ENCODE measurements around the gene BRI3. TPM values are rescaled to one million over a fixed set of nuclear protein-coding genes. Genes with fewer than 3 reads are reported as not detected.

The BRI3 gene
- total RNA-seq, 6 experiments from 2014 or later, result 34.7 to 160 (median 137) TPM

DNA sequence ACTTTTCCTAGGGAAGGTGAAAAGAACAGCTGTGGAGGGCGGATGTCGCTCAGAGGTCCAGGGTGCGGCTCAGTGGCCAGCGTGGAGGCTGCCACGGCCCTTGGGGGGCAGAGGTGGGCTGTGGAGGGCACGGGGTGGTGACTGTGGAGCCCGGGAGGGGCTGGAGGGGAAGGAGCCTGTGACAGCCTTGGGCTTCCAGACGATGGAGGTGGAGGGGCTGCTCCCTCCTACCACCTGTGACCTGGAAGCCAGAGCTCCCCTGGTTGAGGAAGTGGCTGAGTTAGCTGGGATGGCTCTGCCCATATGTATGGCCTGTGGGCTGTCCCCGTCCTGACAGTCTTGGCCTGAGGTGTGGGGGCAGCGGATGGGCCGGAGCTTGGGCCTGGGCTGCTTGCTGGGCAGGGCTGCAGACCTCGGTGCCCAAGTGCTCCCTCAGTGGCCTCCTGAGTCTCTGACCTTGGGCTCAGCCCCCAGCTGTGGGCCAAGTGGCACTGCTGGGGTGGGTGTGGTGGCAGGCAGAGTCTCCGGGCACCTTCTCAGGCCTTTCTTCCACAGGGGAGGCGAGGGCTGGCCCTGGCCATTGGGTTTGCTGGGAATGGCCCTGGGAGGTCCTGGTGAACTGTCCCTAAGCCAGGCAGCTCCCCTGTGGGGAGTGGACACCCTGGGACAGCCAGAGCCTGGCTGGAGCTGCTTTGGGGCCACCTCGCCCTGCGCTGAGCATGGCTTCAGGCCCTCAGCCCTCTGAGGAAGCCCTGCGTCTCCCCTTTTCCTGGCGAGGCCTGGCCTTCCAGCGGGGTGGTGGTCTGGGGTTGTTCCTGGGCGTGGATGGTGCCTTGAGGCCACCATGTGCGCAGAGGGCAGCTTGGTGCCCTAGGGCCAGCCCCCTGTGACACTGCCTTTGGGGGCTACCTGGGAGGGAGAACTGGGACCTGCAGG is 3.9 kb downstream of the BRI3 start:
- Histone ChIP-seq H3K27me3 (no peaks in the 10 kb centered on the region), H3K9me3 (no peaks in the 10 kb centered on the region), H3K27ac (peak overlapping the region; percentile 95 to 98 (median 98)), H3K36me3 (peaks cover 0 to 5% (median 0%) of the 10 kb centered on the region in 4 donors), H3K4me3 (peak overlapping the region; percentile 63 to 90 (median 82)), H3K4me1 (peaks cover 0 to 54% (median 18%) of the 10 kb centered on the region in 4 donors)
- DNase-seq (no peak), ATAC-seq (no peak)
- intact Hi-C loops (cut with DNase I), result no loop called here
- TF ChIP-seq POLR2A (IDR thresholded peaks at IDR 0.05), result no peak
- TF ChIP-seq, protein P1, sequence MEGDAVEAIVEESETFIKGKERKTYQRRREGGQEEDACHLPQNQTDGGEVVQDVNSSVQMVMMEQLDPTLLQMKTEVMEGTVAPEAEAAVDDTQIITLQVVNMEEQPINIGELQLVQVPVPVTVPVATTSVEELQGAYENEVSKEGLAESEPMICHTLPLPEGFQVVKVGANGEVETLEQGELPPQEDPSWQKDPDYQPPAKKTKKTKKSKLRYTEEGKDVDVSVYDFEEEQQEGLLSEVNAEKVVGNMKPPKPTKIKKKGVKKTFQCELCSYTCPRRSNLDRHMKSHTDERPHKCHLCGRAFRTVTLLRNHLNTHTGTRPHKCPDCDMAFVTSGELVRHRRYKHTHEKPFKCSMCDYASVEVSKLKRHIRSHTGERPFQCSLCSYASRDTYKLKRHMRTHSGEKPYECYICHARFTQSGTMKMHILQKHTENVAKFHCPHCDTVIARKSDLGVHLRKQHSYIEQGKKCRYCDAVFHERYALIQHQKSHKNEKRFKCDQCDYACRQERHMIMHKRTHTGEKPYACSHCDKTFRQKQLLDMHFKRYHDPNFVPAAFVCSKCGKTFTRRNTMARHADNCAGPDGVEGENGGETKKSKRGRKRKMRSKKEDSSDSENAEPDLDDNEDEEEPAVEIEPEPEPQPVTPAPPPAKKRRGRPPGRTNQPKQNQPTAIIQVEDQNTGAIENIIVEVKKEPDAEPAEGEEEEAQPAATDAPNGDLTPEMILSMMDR (IDR thresholded peaks at IDR 0.05), result no peak
- 55% methylated on average over 11 of the region's 21 CpGs for WGBS (ENCODE audit: insufficient coverage, low coverage, low lambda C conversion rate, missing lambda C conversion rate)

DNA sequence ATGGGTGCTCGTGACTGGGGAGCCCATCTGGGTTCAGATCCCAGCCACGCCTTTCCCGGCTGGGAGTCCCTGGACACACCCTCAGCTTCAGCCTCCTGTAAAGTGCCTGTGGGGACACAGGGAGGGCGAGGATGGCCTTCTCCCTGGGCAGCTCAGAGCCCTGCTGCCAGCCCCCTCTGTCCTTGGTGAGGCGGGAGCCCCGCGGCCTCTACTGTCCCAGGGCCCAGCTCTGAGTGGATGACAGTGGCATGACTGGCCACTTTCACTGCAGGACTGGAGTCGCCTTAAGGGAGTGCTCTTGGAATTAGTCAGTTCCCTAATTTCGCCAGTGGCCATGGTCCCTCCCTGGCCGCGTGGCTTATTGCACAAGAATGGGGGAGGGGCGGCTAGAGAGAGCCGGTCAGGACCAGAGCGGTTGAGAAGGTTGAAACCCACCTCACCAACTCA is 4.6 kb downstream of the BRI3 start:
- intact Hi-C loops (cut with DNase I), result no loop called here

DNA sequence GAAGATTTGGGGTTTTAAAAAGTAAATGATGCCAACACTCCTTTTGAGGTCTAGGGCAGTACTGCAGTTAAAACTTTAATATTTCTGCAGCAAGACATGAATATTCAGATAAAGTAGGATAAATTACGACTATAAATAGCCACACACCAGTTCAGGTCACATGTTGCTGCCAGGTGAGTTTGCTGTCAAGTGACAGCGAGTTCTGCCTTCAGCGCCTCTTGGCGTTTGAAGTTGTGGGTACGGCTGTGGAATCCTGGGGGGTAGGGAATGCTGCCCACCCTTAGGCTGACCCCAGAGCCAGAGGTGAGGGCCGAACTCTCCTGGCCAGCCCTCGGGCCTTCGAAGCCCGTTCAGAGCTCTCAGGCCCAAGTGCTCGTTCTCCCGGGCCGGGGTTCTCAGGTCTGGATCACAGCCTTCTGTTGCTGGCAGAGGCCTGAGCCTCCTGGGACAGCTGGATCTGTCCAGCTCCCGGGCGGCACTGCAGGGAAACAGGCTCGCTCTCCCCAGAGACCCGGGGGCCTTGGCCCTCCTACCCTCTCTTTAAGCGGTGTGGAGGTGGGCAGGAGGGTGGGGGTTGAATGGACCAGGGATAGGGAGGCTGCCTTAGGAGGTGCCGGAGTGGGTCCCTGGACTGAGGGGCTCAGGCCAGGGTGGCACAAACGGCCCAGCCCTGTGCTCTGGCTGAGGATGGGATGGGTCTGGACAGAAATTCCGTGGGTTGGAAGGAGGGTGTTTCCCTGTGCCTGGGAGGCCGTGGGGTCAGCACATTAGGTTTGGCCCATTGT is 5.4 kb downstream of the BRI3 start:
- Histone ChIP-seq H3K4me1 (peaks cover 0 to 54% (median 18%) of the 10 kb centered on the region in 4 donors), H3K27me3 (no peaks in the 10 kb centered on the region), H3K4me3 (no peak overlapping the region), H3K27ac (peak overlapping the region; percentile 48 to 98 (median 95)), H3K36me3 (peaks cover 0 to 16% (median 7%) of the 10 kb centered on the region in 4 donors), H3K9me3 (no peaks in the 10 kb centered on the region)
- intact Hi-C loops (cut with DNase I), result no loop called here
- DNase-seq (no peak), ATAC-seq (no peak)
- no peak for TF ChIP-seq POLR2A (IDR thresholded peaks at IDR 0.05)
- TF ChIP-seq, protein P1 (IDR thresholded peaks at IDR 0.05), result no peak
- 45% methylated on average over 4 of the region's 21 CpGs for WGBS (ENCODE audit: insufficient coverage, low coverage, low lambda C conversion rate, missing lambda C conversion rate)

More for the DNA sequence above, 4.6 kb downstream of the BRI3 start:
- ATAC-seq (peak; percentile 12 to 36 (median 18)), DNase-seq (peak; percentile 76 to 83 (median 77))
- peak overlapping the region in 2 of 3 donors; percentile 82 to 90 for H3K4me3 ChIP-seq
- 33% methylated on average over 3 of the region's 14 CpGs for WGBS (ENCODE audit: insufficient coverage, low coverage, low lambda C conversion rate, missing lambda C conversion rate)
- peak overlapping the region; percentile 95 to 98 (median 98) for H3K27ac ChIP-seq
- no peaks in the 10 kb centered on the region for H3K9me3 ChIP-seq
- peaks cover 0 to 10% (median under 1%) of the 10 kb centered on the region in 4 donors for H3K36me3 ChIP-seq
- TF ChIP-seq, protein P1 (IDR thresholded peaks at IDR 0.05), result no peak
- peak; percentile 58 for TF ChIP-seq POLR2A (IDR thresholded peaks at IDR 0.05)
- peaks cover 0 to 54% (median 18%) of the 10 kb centered on the region in 4 donors for H3K4me1 ChIP-seq
- H3K27me3 ChIP-seq, result no peaks in the 10 kb centered on the region

DNA sequence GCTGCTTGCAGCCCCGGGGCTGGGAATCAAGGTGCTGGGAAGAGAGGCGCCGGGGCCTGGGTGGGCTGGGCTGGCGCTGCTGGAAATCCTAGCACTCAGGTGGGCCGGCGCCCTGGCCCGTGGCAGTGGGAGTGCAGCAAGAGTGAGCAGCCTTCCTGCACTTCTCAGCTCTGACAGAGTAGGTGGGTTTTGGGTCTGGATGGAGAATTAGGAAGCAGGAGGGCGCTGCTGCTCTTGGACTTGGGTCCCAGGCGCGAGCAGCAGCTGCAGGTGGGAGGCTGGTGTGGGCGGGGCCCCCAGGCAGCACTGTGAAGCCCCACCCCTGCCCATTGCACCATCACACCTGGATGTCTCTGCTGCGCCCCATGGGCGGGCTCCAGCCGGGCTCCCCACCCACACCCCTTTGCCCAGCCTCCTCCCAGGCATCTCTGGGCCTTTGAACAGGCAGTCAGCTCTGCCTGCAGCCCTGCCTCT is 6.0 kb downstream of the BRI3 start:
- Histone ChIP-seq H3K27me3 (no peaks in the 10 kb centered on the region), H3K36me3 (peaks cover 0 to 22% (median 13%) of the 10 kb centered on the region in 4 donors), H3K27ac (peak overlapping the region in 1 of 3 donors; percentile 98), H3K9me3 (no peaks in the 10 kb centered on the region), H3K4me3 (no peak overlapping the region), H3K4me1 (peaks cover 0 to 54% (median 18%) of the 10 kb centered on the region in 4 donors)
- ATAC-seq (peak; percentile 8 to 17 (median 10)), DNase-seq (peak; percentile 57 to 73 (median 58))
- intact Hi-C loops (cut with DNase I), result no loop called here
- no CpG with 5 or more reads among the region's 14 CpGs for WGBS (ENCODE audit: insufficient coverage, low coverage, low lambda C conversion rate, missing lambda C conversion rate)
- TF ChIP-seq, protein P1 (IDR thresholded peaks at IDR 0.05), result no peak
- TF ChIP-seq POLR2A (IDR thresholded peaks at IDR 0.05), result no peak
